Subcutaneous abdominal adipose tissue (tissue), 5 donors: ENCODE measurements around the gene LRP1B.

ENCODE experiments used
- H3K27ac ChIP-seq: one replicate; pipeline ENCODE4 v1.7.0; 2013; ENCODE audit warnings: low read depth, mild to moderate bottlenecking, inconsistent platforms, low read length, moderate library complexity
- H3K27me3 ChIP-seq, 5 donors: one replicate each; pipeline ENCODE4 v1.7.0; 2013; ENCODE audit warnings: low read length in 5 of 5, inconsistent platforms in 1 of 5; ENCODE audit not compliant: control insufficient read depth in 5 of 5, insufficient read depth in 4 of 5
- H3K36me3 ChIP-seq, 5 donors: one replicate each; pipeline ENCODE4 v1.7.0; 2013; ENCODE audit warnings: low read length in 5 of 5; ENCODE audit not compliant: control insufficient read depth in 5 of 5, insufficient read depth in 5 of 5
- H3K4me1 ChIP-seq, 5 donors: one replicate each; pipeline ENCODE4 v1.7.0; 2013; ENCODE audit warnings: low read length in 5 of 5, mild to moderate bottlenecking in 3 of 5, moderate library complexity in 1 of 5; ENCODE audit not compliant: control insufficient read depth in 5 of 5, insufficient read depth in 5 of 5
- H3K4me3 ChIP-seq, 5 donors: one replicate each; pipeline ENCODE4 v1.7.0; 2013; ENCODE audit warnings: low read length in 5 of 5, low read depth in 1 of 5
- H3K9ac ChIP-seq, 5 donors: one replicate each; pipeline ENCODE4 v1.7.0; 2013; ENCODE audit warnings: low read length in 5 of 5, mild to moderate bottlenecking in 4 of 5, moderate library complexity in 3 of 5
- H3K9me3 ChIP-seq, 5 donors: one replicate each; pipeline ENCODE4 v1.7.0; 2013; ENCODE audit warnings: low read length in 5 of 5; ENCODE audit not compliant: control insufficient read depth in 5 of 5
- donor health status: healthy.
- donor health status: healthy.
- donor health status: healthy.
- donor health status: healthy.
- donor health status: healthy.

The LRP1B gene

GRCh38 chr2:141386168-141386567 lies 744.6 kb downstream of the LRP1B start:
- Histone ChIP-seq H3K4me3 (no peak overlapping the region), H3K9me3 (peaks cover 0 to 2% (median 0%) of the 10 kb centered on the region in 5 donors), H3K27me3 (no peaks in the 10 kb centered on the region), H3K36me3 (no peaks in the 10 kb centered on the region), H3K9ac (no peak overlapping the region), H3K27ac (no peak overlapping the region), H3K4me1 (no peaks in the 10 kb centered on the region)

DNA sequence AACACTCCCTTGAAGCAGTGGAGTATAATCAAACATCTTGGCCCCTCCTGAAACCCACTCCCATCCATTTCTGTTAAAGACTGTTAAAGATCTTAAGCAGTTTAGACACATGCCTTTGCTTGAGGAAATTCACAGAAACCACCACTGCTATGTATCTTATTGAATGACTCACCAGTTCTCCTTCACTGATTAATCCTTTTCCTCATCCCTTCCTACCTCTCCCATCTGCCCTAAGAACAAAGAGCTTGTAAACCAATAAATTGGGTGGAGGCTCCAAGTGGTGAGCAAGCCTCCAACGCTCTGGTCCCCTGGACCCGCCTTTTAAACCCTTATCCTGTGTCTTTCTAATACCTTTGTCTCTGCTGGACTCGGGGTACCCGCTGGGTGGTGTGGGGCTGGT lies 746.1 kb downstream of the LRP1B start:
- H3K4me3 ChIP-seq, result no peak overlapping the region
- H3K9me3 ChIP-seq, result peaks cover 0 to 2% (median 0%) of the 10 kb centered on the region in 5 donors
- no peak overlapping the region for H3K9ac ChIP-seq
- H3K27me3 ChIP-seq, result no peaks in the 10 kb centered on the region
- H3K36me3 ChIP-seq, result no peaks in the 10 kb centered on the region
- H3K4me1 ChIP-seq, result no peaks in the 10 kb centered on the region
- no peak overlapping the region for H3K27ac ChIP-seq

- no peaks in the 10 kb centered on the region for H3K27me3 ChIP-seq
- H3K4me3 ChIP-seq, result no peak overlapping the region
- no peaks in the 10 kb centered on the region for H3K9me3 ChIP-seq
- H3K27ac ChIP-seq, result no peak overlapping the region
- no peaks in the 10 kb centered on the region for H3K4me1 ChIP-seq
- no peaks in the 10 kb centered on the region for H3K36me3 ChIP-seq
- H3K9ac ChIP-seq, result no peak overlapping the region
These were observed 748.9 kb downstream of the LRP1B start for GRCh38 chr2:141381946-141382345.

DNA sequence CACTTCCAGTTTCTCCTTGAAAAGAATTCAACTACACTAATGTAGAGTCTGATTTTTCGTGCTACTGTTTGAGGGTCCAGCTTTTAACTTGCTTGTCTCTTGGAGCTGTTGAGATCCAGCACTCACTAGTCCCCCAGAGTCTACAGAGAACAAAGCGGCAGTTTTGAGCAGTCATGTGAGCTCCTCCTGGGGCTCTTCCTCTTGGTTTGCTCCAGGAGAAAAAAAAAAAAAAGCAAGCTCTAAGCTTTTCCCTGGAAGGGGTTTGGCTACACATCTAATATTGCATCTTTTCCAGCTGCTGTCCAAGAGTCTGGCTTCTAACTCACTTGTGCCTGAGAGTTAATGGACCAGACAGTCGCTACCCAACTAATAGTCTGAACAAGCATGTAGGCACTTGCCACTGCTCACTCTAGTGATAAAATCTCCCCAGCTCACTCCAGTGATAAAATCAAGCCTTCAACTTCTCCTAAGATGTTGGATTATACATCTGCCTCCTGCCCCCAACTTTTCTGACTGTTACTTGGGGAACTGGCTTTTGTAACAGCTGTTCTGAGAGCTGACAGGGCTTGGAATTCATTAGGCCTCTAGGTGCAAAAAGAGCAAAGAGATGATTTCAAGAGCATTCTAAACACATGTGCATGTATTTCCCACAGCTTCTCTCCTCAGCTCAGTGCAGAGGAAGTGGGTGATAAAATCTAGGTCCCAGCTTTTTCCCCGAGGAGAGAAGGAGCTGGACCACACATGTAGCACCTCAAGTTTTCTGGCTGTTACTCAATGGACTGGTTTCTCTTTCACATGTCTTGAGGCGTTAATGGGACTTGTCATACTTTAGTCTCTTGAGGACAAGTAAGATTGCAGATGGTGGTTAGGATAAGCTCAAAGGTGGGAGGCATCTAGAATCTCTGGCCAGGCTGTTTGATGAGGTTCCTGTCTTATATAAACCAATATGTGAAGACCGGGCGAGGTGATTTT lies 750.5 kb downstream of the LRP1B start:
- Histone ChIP-seq H3K4me3 (no peak overlapping the region), H3K27ac (no peak overlapping the region), H3K36me3 (no peaks in the 10 kb centered on the region), H3K27me3 (no peaks in the 10 kb centered on the region), H3K9me3 (peaks cover 0 to 7% (median 0%) of the 10 kb centered on the region in 5 donors), H3K9ac (no peak overlapping the region), H3K4me1 (no peaks in the 10 kb centered on the region)

GRCh38 chr2:141364821-141365220 lies 766.0 kb downstream of the LRP1B start:
- no peaks in the 10 kb centered on the region for H3K36me3 ChIP-seq
- no peaks in the 10 kb centered on the region for H3K27me3 ChIP-seq
- H3K9ac ChIP-seq, result no peak overlapping the region
- H3K27ac ChIP-seq, result no peak overlapping the region
- no peak overlapping the region for H3K4me3 ChIP-seq
- H3K4me1 ChIP-seq, result peaks cover 0 to 9% (median 3%) of the 10 kb centered on the region in 5 donors
- no peaks in the 10 kb centered on the region for H3K9me3 ChIP-seq

DNA sequence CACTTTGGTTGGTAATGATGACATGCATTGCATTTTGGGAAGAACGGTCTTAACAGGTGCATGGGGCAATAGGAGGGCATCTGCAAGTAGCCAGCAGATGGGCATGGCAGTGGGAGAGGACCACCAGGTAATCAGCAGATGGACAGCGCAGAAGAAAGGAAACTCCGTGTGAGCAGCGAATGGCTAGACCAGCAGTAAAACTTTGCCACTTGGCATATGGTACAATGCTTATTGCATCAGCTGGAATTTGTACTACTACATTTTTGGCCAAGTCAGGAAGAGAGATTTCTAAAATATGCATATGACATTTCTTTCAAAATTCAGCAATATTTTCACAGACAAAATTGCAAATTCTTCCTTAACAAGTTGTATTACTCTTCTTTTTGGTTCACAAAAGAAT lies 768.5 kb downstream of the LRP1B start:
- Histone ChIP-seq H3K9ac (no peak overlapping the region), H3K27ac (no peak overlapping the region), H3K4me1 (peaks cover 0 to 9% (median 3%) of the 10 kb centered on the region in 5 donors), H3K36me3 (no peaks in the 10 kb centered on the region), H3K4me3 (no peak overlapping the region), H3K9me3 (no peaks in the 10 kb centered on the region), H3K27me3 (no peaks in the 10 kb centered on the region)

DNA sequence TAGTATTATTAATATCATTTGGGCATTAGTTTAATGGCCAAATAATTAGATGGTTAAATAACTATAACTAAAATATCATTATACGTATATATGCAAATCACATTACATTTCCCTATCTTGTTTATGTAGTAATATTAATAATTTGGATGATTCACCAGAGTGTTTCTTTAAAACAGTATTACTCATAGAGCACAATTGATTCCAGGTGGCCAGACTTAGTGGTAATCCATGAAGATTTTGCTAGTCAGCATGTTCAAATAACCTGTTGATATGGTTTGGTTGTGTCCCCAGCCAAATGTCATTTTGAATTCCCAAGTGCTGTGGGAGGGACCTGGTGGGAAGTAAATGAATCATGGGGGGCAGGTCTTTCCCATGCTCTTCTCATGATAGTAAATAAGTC lies 782.3 kb downstream of the LRP1B start:
- Histone ChIP-seq H3K4me3 (no peak overlapping the region), H3K27me3 (no peaks in the 10 kb centered on the region), H3K9me3 (no peaks in the 10 kb centered on the region), H3K27ac (no peak overlapping the region), H3K4me1 (no peaks in the 10 kb centered on the region), H3K9ac (no peak overlapping the region), H3K36me3 (no peaks in the 10 kb centered on the region)

- H3K9me3 ChIP-seq, result no peaks in the 10 kb centered on the region
- no peak overlapping the region for H3K4me3 ChIP-seq
- H3K4me1 ChIP-seq, result no peaks in the 10 kb centered on the region
- no peaks in the 10 kb centered on the region for H3K36me3 ChIP-seq
- H3K9ac ChIP-seq, result no peak overlapping the region
- no peaks in the 10 kb centered on the region for H3K27me3 ChIP-seq
- H3K27ac ChIP-seq, result no peak overlapping the region
These were observed 789.4 kb downstream of the LRP1B start for GRCh38 chr2:141341444-141341843.

GRCh38 chr2:141331127-141331526 lies 799.7 kb downstream of the LRP1B start:
- Histone ChIP-seq H3K36me3 (no peaks in the 10 kb centered on the region), H3K27me3 (no peaks in the 10 kb centered on the region), H3K27ac (no peak overlapping the region), H3K9me3 (no peaks in the 10 kb centered on the region), H3K9ac (no peak overlapping the region), H3K4me1 (peaks cover 0 to 8% (median 0%) of the 10 kb centered on the region in 5 donors), H3K4me3 (no peak overlapping the region)

- H3K4me1 ChIP-seq, result peaks cover 0 to 8% (median 0%) of the 10 kb centered on the region in 5 donors
- no peaks in the 10 kb centered on the region for H3K9me3 ChIP-seq
- H3K36me3 ChIP-seq, result no peaks in the 10 kb centered on the region
- no peaks in the 10 kb centered on the region for H3K27me3 ChIP-seq
- H3K4me3 ChIP-seq, result no peak overlapping the region
- H3K9ac ChIP-seq, result no peak overlapping the region
- H3K27ac ChIP-seq, result no peak overlapping the region
These were observed 800.9 kb downstream of the LRP1B start for GRCh38 chr2:141329964-141330363.
